CD4-positive, alpha-beta T cell treated with Interleukin-17A for 4 hours (primary cell): Measurements from ENCODE around the gene OR2T27.
"Not testable (repeated sequence)": the region's sequence is repeated elsewhere in the genome, so short reads cannot be mapped to it uniquely, and the experiment has no call there.

ENCODE experiments used
- DNase-seq: peaks from one replicate; pipeline ENCODE4 v3.0.0-alpha.2; 2020; ENCODE audit warnings: mixed read lengths

Gene OR2T27, protein sequence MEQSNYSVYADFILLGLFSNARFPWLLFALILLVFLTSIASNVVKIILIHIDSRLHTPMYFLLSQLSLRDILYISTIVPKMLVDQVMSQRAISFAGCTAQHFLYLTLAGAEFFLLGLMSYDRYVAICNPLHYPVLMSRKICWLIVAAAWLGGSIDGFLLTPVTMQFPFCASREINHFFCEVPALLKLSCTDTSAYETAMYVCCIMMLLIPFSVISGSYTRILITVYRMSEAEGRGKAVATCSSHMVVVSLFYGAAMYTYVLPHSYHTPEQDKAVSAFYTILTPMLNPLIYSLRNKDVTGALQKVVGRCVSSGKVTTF

DNA sequence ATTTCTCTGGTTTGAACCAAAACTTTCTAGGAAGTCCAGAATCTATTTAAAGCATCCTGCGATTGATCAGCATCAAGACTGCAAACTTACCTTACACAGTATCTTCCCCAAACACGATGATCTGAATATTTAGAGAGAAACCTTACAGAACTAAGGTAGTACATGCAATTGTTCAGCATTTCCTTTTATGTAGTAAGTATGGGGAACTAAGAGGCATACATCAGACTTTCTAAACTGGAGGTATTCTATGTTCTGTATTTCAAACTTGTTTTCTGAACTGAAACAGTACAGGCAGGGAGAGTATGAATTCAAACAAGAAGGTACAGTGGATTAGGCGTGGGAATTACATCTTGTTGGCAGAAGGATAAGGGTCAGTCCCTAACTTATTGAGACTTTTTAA, at the start of gene OR2T27:
TSS of gene OR2T27 (minus strand) at position 175 of the 400 bp plus-strand sequence. CDS start 4,644 bp downstream, outside the sequence.
- DNase-seq: not testable (repeated sequence)

DNA sequence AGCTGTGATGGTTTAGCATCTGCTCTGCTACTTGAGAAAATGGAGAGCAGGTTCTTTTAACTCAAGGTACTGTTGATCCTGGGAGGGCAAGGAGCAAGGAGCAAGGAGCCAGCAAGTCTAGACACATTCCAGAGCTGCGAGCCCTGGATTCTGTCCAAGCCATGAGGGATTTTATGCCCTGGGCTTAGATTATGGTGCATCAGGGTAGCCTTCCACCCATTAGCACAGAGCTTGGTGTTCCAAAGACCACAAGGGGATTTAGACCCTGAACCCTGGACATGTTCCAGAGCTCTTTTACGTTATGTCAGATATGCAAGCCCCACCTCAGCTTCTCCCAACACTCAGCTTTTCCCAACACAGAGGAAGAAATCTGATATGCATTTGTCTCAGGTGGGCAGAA, 49.3 kb upstream of the OR2T27 start:
- DNase-seq: no peak

DNA sequence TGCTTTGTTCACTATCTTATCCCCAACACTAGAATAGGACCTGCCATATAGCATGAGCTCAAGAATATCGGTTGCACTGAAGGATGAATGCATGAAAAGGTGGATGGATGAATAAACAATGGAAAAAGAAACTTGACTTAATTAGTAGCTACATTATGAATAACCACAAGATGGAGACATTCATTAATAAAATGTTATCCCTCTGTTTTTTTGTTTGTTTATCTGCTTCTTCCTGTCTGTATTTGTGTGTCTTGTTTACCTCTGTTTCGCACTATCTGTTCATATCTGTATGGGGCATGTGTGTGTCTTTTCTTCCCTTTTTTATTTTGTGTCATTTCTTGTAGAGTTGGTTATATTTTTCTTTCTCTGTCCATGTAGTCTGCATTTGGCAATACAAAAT, 48.3 kb upstream of the OR2T27 start:
- DNase-seq: no peak

DNA sequence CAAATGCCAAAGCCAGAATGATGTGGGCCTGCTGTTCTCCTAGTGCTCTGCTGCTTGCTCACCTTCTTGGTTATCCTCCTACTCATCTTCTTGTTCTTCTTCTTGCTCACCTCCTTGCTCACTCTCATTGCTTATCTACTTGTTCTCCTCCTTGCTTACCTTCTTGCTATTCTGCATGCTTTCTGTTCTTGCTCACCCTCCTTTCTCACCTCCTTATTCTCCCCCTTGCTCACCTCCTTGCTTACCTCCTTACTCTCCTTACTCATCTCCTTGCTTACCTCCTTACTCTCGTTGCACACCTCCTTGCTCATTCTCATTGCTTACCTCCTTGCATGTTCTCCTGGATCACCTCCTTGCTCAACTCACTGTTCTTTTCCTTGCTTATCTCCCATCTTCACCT, 47.4 kb upstream of the OR2T27 start, which contains the start of gene OR14I1:
TSS of gene OR14I1 (minus strand) at position 53 of the 400 bp plus-strand sequence.
- no peak for DNase-seq

DNA sequence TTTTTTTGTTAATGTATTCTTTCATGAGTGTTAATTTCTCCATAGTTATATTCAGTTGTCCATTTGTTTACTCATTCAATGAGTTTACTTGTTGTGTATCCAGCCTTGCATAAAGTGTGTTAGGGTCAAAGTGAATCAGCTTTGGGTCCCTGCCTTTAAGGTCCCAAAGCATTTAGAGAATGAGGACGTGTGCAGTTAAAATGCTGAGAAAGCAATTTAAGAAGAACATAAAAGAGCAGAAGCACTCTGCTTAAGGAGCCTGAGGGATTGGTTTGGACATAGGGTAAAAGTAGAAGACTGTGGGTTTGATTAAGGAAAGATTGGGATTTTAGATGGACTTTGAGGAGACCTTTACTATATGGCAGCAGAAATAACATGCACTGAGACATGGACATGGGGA, 43.8 kb upstream of the OR2T27 start:
- DNase-seq: no peak

DNA sequence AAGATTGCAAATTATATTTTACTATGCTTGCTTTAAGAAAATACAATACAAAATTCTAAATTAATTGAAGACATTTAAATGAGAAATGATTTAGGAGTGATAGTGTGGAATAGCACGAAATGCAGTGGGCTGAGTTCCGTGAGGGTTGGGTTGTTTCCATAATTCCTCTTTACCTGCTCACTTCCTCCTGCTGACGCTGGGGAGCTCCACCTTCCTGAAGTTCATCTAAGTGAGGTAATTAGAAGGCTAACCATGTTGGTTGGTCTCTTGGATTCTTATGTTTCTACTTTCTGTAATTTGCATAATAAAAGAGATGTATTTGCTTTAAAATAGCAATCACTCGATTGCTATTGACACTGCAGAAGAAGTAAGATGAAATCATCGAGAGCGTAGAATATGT, 42.6 kb upstream of the OR2T27 start:
- DNase-seq: no peak

DNA sequence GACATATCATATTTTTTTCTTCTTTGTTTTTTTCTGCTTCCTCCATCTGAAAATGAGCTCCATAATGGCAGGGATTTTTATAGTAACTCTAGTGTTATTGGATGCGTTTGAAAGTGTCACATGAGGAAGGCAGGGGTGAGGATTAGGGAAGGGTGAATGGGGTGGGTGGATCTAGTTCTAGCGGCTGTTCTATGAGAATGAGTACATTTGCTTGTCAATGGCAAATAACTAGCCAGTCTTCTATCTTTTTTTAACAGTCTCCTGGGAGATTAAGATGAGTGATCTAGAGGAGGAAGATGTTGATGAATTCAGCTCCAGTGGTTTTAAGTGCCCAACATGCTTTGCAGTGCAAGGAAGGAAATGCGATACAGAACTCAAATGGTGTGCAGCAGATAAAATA, 41.4 kb upstream of the OR2T27 start:
- no peak for DNase-seq

DNA sequence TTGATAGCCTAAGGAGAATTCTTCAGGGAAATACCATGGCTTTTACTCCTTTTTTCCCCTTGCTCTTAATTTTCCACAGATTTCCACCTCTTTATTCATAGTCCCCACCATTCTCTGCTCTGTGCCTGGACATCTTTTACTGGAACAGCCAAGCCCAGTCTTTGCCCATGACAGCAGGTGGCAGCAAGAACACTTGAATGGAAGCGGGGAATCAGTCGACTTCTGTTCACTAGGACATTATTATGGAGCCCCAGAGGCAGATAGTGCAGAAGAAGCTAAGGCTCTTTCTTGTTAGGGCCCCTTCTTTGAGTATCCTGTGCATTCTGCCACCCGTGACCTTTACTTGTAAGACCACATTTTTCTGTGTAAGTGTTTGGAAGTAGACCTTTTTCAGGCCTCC, 40.9 kb upstream of the OR2T27 start:
- DNase-seq: no peak

DNA sequence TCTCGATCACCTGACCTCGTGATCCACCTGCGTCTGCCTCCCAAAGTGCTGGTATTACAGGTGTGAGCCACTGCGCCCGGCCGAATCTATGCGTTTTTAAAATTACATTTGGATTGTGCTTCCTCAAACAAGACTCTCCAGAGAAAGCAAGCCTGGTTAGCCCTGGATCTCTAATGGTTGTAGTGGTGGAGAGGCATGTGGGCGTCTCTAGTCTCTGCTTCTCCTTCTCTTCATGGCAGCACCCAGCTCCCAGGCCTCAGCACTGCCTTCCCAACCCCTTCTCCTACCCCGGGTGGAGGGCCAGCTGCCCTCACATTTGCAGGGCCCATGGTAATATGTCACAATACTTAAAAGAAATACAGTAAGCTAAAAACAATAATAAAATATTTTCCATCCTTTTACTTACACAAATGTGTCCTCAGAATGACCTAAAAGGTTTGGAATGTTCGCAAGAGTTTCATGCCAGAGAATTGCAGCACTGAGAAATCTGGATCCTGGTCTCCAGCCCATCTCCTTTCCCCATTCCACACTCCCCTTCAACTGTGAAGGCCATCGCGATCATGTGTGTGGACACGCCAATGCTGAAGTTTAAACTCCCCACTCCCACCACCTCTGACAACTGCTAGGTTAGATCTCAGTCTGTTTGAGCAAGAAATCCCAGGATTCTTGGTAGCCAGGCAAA, 40.3 kb upstream of the OR2T27 start:
- DNase-seq: no peak

DNA sequence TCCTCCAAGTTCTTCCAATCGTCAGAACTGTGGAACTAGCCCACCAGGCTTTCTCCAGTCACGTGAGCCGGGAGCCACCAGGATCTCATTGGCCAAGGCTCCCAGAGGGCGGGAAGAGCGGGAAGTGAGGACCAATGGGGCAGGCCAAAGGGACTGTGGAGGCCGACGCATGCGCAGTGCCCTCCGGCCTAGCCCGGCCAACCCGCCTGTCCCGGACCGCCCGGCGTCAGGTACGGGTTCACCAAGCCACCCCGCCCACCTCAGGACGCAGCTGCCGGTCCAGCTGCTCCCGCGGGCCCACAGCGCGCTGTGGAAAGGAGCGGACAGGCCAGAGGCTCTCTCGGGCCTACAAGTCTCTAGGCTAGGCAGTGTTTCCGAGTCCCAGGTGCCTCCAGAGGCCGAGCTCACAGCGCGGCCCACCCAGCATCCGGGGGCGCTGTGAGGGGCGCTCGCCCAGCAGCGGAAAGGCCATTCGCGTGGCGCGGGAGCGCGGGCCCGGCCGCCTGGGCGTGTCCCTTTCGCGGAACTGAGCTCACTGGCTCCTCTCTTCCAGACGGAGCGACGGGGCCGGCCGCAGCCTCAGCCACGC, 36.3 kb upstream of the OR2T27 start:
- DNase-seq: no peak

DNA sequence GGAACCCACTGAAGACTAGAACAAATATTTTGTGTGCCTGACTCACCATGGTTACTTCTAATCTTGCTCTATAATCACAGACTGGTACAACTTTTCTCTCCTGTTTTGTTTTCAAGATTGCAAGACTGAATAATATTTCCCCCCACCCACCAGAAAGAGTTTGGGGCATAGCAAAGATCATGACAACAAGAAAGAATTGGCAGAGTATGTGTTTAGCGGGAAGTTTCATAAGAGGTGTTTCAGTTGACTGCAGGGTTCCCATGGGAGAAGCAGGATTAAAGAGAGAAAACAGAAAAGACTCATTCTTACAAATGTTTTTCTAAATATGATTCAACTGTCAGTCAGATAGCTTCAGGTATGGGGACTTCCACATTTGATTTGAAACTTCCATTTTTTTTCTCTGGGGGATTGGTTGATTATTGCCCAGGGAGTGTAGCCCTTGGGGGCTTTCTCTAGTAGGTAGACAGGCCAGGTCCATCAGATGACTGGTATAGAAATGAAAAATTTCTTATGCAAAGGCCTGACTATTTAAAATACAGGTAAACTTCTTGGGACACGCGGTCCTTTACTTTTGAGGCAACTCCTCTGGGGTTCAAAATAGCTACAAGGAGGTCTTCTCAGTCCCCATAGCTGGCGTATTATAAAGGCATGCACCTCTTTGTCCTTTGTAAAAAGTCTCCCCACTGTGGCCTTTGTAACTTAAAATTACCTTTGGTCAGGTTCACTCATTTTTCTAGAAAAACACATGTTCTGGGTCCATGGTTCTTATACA, 33.4 kb upstream of the OR2T27 start:
- no peak for DNase-seq

DNA sequence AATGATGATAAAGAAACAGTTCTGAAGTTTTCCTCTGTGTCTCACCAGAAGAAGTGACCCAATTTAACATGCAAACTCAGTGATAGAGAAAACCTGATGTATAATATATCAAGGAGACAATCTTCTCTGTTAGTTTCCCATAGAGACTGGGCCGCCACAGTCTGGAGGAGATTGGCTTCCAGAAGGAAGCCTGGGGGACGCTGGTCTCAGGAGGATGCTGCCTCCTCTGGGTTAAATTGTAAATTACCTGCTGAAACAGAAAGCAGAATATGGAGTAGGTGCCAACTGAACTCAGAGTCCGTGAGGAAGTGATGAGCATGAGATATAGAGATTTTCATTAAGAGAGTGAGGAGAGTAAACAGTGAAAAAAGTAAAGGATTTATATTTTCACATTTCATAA, 31.5 kb upstream of the OR2T27 start:
- peak; percentile 26 for DNase-seq

DNA sequence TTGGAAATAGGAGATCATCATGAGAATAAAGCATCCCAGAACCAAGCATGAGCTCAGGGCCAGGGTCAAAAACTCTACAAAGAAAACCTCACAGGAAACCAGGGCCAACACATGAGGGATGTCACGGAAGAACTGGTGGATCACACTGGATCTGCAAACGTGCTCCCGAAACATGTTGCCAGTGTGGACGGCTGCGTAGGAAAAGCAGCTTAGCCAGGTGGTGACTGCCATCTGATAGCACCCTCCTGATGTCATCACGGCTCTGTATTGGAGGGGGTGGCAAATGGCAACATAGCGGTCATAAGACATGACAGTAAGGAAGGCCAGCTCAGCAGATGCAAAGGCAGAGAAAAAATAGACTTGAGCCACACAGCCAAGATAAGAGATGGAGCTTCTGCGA, 26.3 kb upstream of the OR2T27 start:
- DNase-seq: no peak

DNA sequence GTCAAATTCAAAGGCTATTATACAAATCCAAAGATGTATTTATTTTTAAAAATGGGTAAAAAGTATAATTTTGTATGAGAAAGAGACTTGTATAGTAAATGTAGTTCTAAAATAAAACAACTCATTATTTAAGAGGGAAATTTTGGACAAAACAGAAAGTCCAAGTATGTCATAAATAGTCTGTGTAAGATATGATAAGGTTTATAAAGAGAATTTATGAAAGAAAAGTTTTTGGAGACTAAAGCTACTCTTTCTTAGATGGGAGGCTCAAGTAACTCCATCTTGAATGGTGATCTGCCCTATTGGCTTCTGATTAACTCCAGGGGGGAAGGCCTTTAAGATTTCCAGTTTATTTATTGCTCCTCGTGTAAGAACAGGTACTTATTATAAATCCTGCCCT, 14.7 kb upstream of the OR2T27 start:
- DNase-seq: no peak

DNA sequence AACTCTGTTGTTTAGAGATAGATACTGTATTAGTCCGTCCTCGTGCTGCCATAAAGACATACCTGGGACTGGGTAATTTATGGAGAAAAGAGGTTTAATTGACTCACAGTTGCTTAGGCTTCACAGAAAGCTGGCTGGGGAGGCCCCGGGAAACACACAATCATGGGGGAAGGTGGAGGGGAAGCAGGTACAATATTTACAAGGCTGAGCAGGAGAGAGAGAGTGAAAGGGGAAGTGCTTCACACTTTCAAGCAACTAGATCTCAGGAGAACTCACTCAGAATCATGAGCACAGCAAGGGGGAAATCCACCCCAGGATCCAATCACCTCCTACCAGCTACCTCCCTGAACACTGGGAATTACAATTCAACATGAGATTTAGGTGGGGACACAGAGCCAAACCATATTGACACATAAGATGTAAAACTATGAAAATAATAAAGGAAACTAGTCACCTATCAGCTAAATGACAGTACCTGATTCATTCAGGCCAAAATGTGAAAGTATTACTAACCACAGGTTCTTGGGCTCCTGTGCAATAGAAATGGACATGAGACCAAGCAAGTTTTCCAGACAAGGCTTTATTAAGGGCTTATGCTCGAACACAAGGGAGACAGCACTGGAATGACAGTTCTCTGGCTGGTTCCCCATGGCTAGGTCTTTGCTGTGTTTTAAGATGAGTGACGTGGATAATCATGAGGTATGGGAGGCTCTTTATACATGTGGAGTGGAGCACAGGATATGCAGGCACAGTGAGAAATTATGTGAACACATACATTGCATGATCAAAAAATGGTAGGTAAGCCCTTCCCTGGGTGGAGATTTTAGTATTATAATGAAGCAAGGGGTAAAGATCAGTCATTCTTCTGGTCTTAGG, 8.4 kb upstream of the OR2T27 start:
- DNase-seq: not testable (repeated sequence)

DNA sequence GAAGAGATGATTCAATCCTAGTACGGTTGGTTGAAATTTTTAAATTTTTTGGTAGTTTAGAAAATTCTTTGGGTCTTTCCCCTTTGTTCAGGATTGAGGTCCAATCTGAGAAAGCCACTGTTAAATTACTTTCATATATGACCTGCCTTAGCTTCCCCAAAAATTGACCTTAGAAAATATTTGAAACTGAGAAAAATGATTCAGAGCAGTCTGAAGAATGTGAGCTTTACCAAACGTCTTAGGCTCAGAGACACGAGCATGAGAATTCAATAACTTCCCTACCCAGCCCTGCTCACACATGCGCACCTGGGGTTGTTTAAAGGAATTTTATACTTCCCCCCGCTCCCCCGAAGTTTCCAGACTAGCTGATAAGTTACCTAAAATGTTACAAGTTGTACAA, 1.5 kb upstream of the OR2T27 start:
- DNase-seq: not testable (repeated sequence)

DNA sequence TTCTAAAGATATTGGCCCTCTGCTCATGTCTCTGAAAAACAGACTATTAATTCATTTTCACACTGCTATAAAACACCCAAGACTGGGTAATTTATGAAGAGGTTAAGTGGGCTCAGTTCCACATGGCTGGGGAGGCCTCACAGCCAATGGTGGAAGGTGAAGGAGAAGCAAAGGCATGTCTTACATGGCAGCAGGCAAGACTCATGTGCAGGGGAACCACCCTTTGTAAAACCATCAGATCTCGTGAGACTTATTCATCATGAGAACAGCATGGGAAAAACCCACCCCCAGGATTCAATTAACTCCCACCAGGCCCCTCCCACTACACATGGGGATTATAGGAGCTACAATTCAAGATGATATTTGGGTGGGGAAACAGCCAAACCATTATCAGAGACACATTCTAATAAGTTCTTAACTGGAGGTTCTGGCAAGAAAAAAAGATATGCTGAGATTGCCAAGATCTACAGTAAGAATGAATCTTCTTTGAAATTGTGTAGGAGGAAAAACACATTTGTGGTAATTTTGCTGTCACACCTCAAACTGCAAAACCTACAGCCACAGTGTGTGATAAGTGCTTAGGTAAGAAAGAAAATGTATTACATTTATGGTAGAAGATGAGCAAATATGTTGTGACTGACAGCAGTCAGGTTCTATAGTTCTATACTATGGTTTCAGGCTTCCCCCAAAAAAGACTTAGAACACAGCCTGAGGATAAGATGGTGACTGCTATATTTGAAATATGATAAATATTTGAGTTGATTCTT, 6.4 kb downstream of the OR2T27 start:
- not testable (repeated sequence) for DNase-seq

DNA sequence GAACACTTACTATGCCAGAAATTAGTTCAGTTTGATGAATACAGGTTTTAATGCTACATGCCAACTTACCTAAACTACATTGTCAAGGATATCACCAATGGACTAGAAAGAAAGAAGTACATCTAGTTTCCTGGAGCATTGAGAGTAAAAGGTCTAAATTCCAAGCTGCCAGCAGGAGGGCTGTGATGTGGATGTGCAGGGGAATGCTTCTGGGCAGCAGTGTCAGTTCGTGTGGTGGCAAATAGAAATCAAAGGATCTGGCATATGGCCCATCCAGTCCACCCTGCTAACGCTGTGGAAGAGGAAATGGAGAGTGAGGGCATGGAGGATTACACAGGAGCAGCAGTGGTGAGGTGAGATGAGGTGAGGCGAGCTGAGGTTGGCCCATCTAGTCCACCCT, 10.2 kb downstream of the OR2T27 start, which contains the start of gene OR2T35:
TSS of gene OR2T35 (minus strand) at position 101 of the 400 bp plus-strand sequence. CDS start 6,020 bp downstream, outside the sequence.
- not testable (repeated sequence) for DNase-seq

DNA sequence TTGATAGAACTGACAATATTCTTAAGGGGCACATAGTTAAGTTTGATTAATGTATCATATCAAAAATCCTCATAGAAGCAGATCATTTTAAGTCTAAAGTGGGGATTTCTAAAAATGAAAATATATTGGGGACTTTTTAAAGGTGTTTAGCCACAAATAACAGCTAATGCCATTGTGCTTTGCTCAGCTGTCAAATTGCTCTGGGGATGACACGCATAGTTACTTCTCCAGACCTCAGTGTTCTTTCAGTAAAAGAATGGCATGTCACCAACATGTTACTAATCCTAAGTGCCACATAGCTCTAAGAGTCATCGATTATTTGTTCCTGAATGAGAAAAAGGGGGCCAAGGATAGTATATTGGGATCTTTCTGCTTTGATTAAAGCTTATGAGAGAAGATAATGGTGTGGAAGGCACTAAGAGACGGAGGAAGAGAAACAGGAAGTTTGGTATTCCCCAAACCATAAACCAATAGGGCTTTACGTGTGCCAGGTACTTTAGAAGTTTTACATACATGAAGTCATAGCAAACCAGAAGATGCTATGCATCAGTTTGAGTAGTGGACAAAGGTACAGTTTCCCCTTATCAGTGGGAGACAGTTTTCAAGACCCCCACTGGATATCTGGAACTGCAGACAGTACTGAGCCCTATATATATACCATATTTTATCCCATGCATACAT, 12.2 kb downstream of the OR2T27 start:
- DNase-seq: not testable (repeated sequence)

DNA sequence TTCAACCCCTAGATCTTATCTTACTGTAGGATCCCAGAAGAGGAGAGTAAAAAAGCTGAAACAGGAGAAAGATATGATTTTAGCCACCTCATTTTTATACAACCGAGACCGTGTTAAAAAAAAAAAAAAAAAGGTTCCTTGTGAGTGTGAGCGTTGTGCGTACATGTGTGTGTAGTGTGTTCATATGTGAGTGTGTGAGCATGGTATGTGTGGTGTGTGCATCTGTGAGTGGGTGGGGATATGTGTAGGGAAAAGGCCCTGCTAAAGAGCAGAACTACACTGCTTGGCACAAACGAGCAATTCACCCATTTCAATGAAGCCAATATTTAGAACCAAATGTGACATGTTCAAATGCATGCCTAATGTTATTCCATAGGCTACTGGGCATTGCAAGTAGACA, 13.7 kb downstream of the OR2T27 start:
- not testable (repeated sequence) for DNase-seq

DNA sequence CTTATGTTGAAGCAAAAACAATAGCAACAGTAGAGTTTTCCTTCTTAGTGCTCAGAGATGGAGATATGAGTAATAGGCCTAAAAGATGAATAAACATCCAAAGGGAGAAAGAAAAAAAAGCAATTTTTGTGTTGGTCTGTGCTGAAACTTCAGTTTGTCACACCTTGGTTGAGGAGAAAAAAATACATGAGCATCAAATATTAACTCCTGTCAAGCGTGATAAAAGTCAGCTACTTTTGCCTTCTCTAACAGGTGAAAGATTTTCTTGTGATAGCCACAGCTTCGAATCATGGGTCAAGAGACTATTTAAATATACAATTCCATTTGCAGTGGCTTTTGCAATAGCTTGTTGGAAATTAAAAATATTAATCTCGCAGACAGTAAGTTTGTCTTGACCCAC, 14.4 kb downstream of the OR2T27 start:
- DNase-seq: not testable (repeated sequence)
